Stimulated activated naive CD8-positive, alpha-beta T cell treated with anti-CD3 and anti-CD28 coated beads, Interleukin-15, Interleukin-2, amounts not matched to agents 100 U/mL and 50 U/mL, for 24 hours (primary cell): ENCODE results near the gene FAM184A.

Experiments used
- ATAC-seq: fragments of 150-1000 bp; cut with Tn5 transposase; one replicate; pipeline ENCODE4 v1.10.0; 2021
- DNase-seq: peaks from one replicate; pipeline ENCODE4 v3.0.0; 2021

The FAM184A gene

GRCh38 chr6:118913161-118913560 lies 165.3 kb downstream of the FAM184A start:
- no peak for DNase-seq
- ATAC-seq = no peak

GRCh38 chr6:118912646-118913045 lies 165.8 kb downstream of the FAM184A start:
- no peak for ATAC-seq

More at GRCh38 chr6:118912646-118913045, 165.8 kb downstream of the FAM184A start:
- DNase-seq = no peak
